Panc1 (cell line): ENCODE data around the gene MACROD2. TPM values are rescaled to one million over a fixed set of nuclear protein-coding genes. Genes with fewer than 3 reads are reported as not detected.

ENCODE experiments used
- ATAC-seq: fragments of 200-7000 bp; cut with Tn5 transposase; 2 replicates; pipeline ENCODE4 v1.9.1; 2020; ENCODE audit warnings: mild to moderate bottlenecking, moderate library complexity
- BruUV-seq: library from RNA; stranded (reverse); fragments of 400-500 nt; replicated peaks from 2 replicates; lab custom pipeline; 2021; lab: Mats Ljungman, UMichigan
- CTCF ChIA-PET: fragments of 300-600 bp; sonication (Branson Sonifier 250); formaldehyde crosslinking; loops from one replicate; lab custom pipeline; 2022; ENCODE audit warnings: antibody characterized with exemption; lab: Charles Lee
- POLR2A ChIA-PET: fragments of 300-600 bp; sonication (Branson Sonifier 250); formaldehyde crosslinking; loops from one replicate; lab custom pipeline; 2022; ENCODE audit warnings: antibody characterized with exemption; lab: Charles Lee
- DNase-seq: peaks from one replicate; pipeline ENCODE4 v3.0.0-alpha.2; 2010; ENCODE audit warnings: low read depth, low spot score
- H3K27ac ChIP-seq: 2 replicates; pipeline ENCODE4 v1.5.1; 2011; ENCODE audit warnings: mild to moderate bottlenecking, low read length, inconsistent platforms
- H3K27me3 ChIP-seq: fragments of 200-500 bp; sonication (Bioruptor generic); 2 replicates; pipeline ENCODE4 v1.6.0; 2014; ENCODE audit warnings: low read length, inconsistent platforms; ENCODE audit not compliant: control insufficient read depth, insufficient read depth
- H3K36me3 ChIP-seq: fragments of 200-500 bp; sonication (Bioruptor generic); 2 replicates; pipeline ENCODE4 v1.5.1; 2014; ENCODE audit warnings: inconsistent platforms, mild to moderate bottlenecking, low read length, moderate library complexity; ENCODE audit not compliant: control insufficient read depth, insufficient read depth
- H3K4me1 ChIP-seq: 2 replicates; pipeline ENCODE4 v1.5.1; 2011; ENCODE audit warnings: inconsistent platforms, mild to moderate bottlenecking, low read length, moderate library complexity; ENCODE audit not compliant: control insufficient read depth, insufficient read depth
- H3K4me3 ChIP-seq, 2 experiments: 2 replicates each; pipeline ENCODE4 v1.5.1; 2011 to 2012; ENCODE audit warnings: low read depth in 2 of 2, low read length in 2 of 2, mild to moderate bottlenecking in 2 of 2, inconsistent platforms in 1 of 2, moderate library complexity in 1 of 2
- H3K9me3 ChIP-seq: fragments of 200-500 bp; sonication (Bioruptor generic); 2 replicates; pipeline ENCODE4 v1.5.1; 2014; ENCODE audit warnings: low read depth, mild to moderate bottlenecking, inconsistent platforms, low read length, moderate library complexity; ENCODE audit not compliant: control insufficient read depth, insufficient read depth
- POLR2AphosphoS5 ChIP-seq: IDR thresholded peaks from 2 replicates; pipeline ENCODE4 v1.6.1; 2012; ENCODE audit warnings: mild to moderate bottlenecking, low read depth, low read length, moderate library complexity
- SIN3A ChIP-seq: IDR thresholded peaks from 2 replicates; pipeline ENCODE4 v1.6.1; 2012; ENCODE audit warnings: low read depth, mild to moderate bottlenecking, low read length, moderate library complexity, borderline replicate concordance; ENCODE audit not compliant: insufficient read depth
- TCF7L2 ChIP-seq: IDR thresholded peaks from 2 replicates; pipeline ENCODE4 v1.6.1; 2011; ENCODE audit warnings: mild to moderate bottlenecking, low read depth, low read length, inconsistent platforms
- in situ Hi-C: cut with HindIII; loops from 2 replicates; pipeline ENCODE4 v1.10.0; 2016; ENCODE audit warnings: low sequenced_read_pairs, low pct_unique_long_range_greater_than_20kb
- intact Hi-C: fragments of 100-400 bp; cut with micrococcal nuclease; formaldehyde crosslinking; loops from one replicate; pipeline ENCODE4 v1.10.0; 2022; ENCODE audit not compliant: unreplicated experiment
- total RNA-seq: library from RNA; stranded (reverse); gene quantifications from one replicate; pipeline ENCODE4 v1.2.1, GENCODE V29; 2021; ENCODE audit not compliant: unreplicated experiment
- TF ChIP-seq, protein P1 (sequence below), 2 experiments: IDR thresholded peaks; 2 replicates each; pipeline ENCODE4 v1.6.1; 2011 to 2012; ENCODE audit warnings: low read depth in 2 of 2, control low read depth in 1 of 2, low read length in 1 of 2, mild to moderate bottlenecking in 1 of 2, moderate library complexity in 1 of 2; ENCODE audit not compliant: insufficient read depth in 1 of 2
- TF ChIP-seq, protein P2 (sequence below): fragments of 450-650 bp; IDR thresholded peaks from 2 replicates; pipeline ENCODE4 v1.5.1; 2017; ENCODE audit warnings: mild to moderate bottlenecking

Gene MACROD2
- total RNA-seq, 1 experiment from 2014 or later: 1.2 TPM

DNA sequence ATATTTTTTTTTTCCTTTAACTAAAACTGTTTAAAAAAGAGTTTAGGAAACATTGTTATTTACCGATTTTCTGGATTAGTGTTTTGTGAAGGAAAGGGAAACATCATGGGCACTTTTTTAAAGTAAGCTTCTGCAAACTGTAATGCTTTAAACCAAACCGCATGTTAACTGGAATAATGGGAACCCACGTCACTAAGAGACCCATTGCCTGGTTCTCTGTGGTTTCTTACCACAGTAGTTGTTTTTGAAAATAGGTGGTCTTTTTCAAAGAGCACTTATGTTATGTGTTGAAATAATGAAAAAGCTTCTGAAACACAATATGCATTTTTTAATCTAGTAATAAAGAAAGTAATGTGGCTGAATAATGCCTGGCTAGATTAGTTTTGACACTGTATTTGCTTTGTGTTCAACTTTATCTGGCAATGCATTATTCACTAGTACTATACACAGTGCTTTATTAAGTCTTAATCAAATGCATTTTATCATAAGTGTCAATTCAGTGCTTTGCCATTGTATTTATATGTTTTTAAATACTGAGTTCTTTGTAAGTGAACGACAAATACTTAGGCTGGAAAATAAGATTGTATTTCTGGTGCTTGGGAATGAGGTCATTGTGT lies 1096.2 kb downstream of the MACROD2 start:
- BruUV-seq: no TSS peak
- CTCF ChIA-PET: no interaction called here
- H3K27me3 ChIP-seq: no peaks in the 10 kb centered on the region
- in situ Hi-C loops: no loop called here
- POLR2A ChIA-PET: no interaction called here
- intact Hi-C loops: no loop called here
- no peak for TF ChIP-seq POLR2AphosphoS5
- TF ChIP-seq TCF7L2: no peak
- TF ChIP-seq, protein P1, sequence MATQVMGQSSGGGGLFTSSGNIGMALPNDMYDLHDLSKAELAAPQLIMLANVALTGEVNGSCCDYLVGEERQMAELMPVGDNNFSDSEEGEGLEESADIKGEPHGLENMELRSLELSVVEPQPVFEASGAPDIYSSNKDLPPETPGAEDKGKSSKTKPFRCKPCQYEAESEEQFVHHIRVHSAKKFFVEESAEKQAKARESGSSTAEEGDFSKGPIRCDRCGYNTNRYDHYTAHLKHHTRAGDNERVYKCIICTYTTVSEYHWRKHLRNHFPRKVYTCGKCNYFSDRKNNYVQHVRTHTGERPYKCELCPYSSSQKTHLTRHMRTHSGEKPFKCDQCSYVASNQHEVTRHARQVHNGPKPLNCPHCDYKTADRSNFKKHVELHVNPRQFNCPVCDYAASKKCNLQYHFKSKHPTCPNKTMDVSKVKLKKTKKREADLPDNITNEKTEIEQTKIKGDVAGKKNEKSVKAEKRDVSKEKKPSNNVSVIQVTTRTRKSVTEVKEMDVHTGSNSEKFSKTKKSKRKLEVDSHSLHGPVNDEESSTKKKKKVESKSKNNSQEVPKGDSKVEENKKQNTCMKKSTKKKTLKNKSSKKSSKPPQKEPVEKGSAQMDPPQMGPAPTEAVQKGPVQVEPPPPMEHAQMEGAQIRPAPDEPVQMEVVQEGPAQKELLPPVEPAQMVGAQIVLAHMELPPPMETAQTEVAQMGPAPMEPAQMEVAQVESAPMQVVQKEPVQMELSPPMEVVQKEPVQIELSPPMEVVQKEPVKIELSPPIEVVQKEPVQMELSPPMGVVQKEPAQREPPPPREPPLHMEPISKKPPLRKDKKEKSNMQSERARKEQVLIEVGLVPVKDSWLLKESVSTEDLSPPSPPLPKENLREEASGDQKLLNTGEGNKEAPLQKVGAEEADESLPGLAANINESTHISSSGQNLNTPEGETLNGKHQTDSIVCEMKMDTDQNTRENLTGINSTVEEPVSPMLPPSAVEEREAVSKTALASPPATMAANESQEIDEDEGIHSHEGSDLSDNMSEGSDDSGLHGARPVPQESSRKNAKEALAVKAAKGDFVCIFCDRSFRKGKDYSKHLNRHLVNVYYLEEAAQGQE (IDR thresholded peaks at IDR 0.05; ENCODE audit: insufficient read depth in 1 of 2, low read depth in 2 of 2, low read length in 1 of 2): no peak
- TF ChIP-seq SIN3A: no peak
- TF ChIP-seq, protein P2, sequence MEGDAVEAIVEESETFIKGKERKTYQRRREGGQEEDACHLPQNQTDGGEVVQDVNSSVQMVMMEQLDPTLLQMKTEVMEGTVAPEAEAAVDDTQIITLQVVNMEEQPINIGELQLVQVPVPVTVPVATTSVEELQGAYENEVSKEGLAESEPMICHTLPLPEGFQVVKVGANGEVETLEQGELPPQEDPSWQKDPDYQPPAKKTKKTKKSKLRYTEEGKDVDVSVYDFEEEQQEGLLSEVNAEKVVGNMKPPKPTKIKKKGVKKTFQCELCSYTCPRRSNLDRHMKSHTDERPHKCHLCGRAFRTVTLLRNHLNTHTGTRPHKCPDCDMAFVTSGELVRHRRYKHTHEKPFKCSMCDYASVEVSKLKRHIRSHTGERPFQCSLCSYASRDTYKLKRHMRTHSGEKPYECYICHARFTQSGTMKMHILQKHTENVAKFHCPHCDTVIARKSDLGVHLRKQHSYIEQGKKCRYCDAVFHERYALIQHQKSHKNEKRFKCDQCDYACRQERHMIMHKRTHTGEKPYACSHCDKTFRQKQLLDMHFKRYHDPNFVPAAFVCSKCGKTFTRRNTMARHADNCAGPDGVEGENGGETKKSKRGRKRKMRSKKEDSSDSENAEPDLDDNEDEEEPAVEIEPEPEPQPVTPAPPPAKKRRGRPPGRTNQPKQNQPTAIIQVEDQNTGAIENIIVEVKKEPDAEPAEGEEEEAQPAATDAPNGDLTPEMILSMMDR: no peak
- no peaks in the 10 kb centered on the region for H3K36me3 ChIP-seq
- H3K4me1 ChIP-seq: no peaks in the 10 kb centered on the region
- ATAC-seq (no peak), DNase-seq (no peak)
- H3K27ac ChIP-seq: no peak overlapping the region
- no peak overlapping the region for H3K4me3 ChIP-seq
- H3K9me3 ChIP-seq: no peaks in the 10 kb centered on the region

DNA sequence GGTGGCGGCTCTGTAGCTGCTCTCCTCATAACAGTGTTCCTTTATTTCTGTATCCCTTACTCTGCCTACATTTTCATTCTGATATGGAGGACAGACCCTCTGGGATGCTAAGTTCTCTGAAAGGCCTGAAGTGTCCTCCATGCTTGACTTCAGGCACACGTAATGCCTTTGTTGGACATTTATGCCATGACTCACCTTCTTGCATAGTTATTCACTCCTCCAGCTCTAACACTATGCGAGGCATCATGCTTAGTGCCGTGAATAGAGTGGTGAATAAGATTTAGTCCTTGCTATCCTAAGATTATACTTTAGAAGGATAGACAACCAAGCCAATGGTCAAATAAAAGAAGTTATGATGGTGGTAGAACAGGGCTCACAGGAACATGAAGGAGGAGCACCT lies 1103.0 kb downstream of the MACROD2 start:
- DNase-seq (no peak), ATAC-seq (no peak)
- Histone ChIP-seq H3K4me3 (no peak overlapping the region), H3K27ac (no peak overlapping the region), H3K9me3 (no peaks in the 10 kb centered on the region), H3K4me1 (no peaks in the 10 kb centered on the region), H3K27me3 (no peaks in the 10 kb centered on the region), H3K36me3 (no peaks in the 10 kb centered on the region)
- ChIA-PET POLR2A (no interaction called here), CTCF (no interaction called here)
- BruUV-seq: no TSS peak
- TF ChIP-seq POLR2AphosphoS5 (no peak), TCF7L2 (no peak), SIN3A (no peak)
- TF ChIP-seq, protein P2: no peak
- TF ChIP-seq, protein P1 (IDR thresholded peaks at IDR 0.05; ENCODE audit: insufficient read depth in 1 of 2, low read depth in 2 of 2, low read length in 1 of 2): no peak
- in situ Hi-C loops: no loop called here
- intact Hi-C loops: no loop called here
